ENCODE data around the gene STAB2.

GRCh38 chr12:103742349-103742932, 155.4 kb downstream of the STAB2 start:
- TF ChIP-seq, protein P1, sequence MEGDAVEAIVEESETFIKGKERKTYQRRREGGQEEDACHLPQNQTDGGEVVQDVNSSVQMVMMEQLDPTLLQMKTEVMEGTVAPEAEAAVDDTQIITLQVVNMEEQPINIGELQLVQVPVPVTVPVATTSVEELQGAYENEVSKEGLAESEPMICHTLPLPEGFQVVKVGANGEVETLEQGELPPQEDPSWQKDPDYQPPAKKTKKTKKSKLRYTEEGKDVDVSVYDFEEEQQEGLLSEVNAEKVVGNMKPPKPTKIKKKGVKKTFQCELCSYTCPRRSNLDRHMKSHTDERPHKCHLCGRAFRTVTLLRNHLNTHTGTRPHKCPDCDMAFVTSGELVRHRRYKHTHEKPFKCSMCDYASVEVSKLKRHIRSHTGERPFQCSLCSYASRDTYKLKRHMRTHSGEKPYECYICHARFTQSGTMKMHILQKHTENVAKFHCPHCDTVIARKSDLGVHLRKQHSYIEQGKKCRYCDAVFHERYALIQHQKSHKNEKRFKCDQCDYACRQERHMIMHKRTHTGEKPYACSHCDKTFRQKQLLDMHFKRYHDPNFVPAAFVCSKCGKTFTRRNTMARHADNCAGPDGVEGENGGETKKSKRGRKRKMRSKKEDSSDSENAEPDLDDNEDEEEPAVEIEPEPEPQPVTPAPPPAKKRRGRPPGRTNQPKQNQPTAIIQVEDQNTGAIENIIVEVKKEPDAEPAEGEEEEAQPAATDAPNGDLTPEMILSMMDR (IDR thresholded peaks at IDR 0.05), result no peak
- no peak for TF ChIP-seq POLR2A (IDR thresholded peaks at IDR 0.05)
